HG02938 (cell line): ENCODE measurements around the gene PCNX2.

ENCODE experiments used
- ATAC-seq: cut with Tn5 transposase; IDR thresholded peaks from one replicate; pipeline ENCODE4 v1.9.1; 2021; ENCODE audit warnings: mild to moderate bottlenecking, moderate library complexity; ENCODE audit not compliant: unreplicated experiment

The PCNX2 gene

GRCh38 chr1:233237647-233238046 lies 57.9 kb downstream of the PCNX2 start:
- ATAC-seq = no peak

- ATAC-seq = no peak
Observed at GRCh38 chr1:233233508-233234040, 62.0 kb downstream of the PCNX2 start.

DNA sequence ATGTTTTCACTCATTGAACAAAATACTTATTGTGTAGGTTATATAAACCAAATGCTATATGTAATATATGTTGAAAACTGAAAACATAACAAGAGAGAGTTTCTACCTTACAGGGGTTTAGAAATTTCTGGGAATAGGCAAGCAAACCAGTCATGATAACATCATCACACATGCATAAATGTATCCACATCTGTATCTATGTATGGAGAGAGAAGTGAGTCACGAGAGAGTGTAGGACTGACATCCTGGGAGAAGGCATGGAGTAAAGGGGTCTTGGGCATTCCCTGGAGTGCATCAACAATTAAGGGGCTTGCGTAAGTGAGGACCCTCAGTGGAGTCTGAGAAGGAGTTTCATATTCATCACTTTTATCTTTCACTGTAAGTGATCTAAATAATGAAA lies 65.5 kb downstream of the PCNX2 start:
- ATAC-seq = no peak

DNA sequence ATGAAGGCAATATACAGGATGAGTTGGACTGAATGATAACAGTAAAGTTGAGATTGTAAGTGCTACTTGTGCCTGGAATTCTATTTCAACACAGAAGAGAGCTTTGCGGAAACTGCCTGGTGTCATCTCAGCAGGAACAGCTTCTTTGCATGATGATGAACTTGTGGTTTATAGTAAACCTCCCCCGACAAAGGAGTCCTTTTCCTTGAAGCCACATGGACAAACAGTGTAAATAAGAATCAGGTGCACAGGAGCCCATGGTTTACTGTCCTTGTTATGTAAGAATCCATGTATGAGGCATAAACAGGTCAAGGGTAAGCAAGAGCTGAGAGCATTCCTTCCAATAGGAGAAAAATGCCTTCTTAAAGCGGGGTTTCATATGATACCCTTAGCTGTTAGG lies 66.2 kb downstream of the PCNX2 start:
- ATAC-seq = no peak

GRCh38 chr1:233227930-233228465 lies 67.5 kb downstream of the PCNX2 start:
- ATAC-seq = no peak

GRCh38 chr1:233224311-233224710 lies 71.2 kb downstream of the PCNX2 start:
- no peak for ATAC-seq

DNA sequence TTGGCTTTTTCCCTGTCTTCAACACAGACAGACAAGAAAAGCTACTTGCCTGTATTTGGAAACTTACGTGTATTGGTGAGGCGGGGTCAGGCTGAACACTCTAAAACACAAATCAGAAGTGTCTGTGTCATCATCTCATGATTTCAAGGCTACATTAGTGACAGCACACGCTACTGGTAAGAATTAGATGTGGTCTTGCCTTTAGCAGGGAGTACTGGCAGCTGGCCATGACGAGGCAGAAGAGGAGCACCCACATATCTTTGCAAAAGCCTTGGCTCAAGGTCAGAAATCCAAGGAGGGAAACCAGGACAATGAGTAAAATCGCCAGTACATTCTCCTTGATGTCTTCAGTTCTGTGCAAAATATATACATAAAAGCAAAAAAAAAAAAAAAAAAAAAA lies 77.7 kb downstream of the PCNX2 start:
- ATAC-seq = no peak

- ATAC-seq = no peak
Observed at GRCh38 chr1:233216009-233216408, 79.5 kb downstream of the PCNX2 start.

GRCh38 chr1:233215135-233215760 lies 80.3 kb downstream of the PCNX2 start:
- no peak for ATAC-seq

DNA sequence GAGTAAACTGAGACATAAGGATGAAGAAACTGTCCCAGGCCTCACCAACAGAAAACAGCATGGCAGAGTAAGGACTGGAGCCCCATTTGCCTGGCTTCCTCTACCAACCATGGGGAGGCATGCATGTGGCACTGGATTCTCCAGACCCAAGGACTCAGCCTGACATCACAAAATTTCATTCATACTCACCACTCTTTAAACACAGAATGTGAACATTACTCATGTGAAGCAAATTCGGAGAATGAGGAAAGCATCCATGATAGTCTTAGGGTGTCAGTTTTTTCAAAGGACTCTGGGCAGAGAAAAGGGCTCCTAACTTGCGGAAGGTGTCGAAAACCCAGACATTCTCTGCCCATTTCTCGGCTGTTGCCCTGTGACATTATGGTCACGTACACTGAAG lies 83.9 kb downstream of the PCNX2 start:
- no peak for ATAC-seq

GRCh38 chr1:233211106-233211505 lies 84.4 kb downstream of the PCNX2 start:
- ATAC-seq = no peak

DNA sequence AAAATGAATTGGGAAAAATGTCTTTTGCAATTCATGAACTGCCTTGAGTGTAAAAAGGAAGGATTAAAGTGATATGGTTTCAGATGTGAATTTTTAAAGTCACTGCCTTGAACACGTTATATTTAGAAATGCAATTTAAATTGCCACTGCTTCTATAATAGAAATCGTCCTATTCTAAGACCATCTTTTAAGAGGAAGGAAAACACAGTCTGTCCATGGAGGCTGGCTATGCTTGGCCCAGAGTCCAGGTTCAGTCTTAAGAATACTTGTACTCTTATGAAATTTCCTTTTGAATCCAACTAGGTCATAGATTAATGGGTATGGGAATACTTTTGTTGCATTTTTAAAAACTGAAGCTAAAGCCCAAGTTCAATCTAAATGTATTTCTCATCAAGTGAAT lies 86.0 kb downstream of the PCNX2 start:
- no peak for ATAC-seq

DNA sequence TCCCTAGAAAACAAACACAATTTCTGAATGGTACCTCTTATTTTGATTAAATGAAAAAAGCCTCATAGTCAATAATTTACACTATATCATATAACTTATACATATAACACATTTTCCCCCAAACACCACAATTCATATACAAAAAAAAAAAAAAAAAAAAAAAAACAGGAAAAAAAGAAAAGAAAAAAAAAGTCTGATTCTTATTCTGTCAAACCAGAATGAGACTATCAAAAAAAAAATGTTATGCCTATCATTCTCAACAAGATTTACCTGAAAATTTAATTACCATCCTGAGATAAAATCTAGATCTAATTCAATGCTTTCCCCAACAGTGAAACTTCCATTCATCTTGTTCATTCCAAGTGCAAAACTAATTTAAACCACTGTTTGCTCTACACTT lies 86.8 kb downstream of the PCNX2 start:
- ATAC-seq = no peak

DNA sequence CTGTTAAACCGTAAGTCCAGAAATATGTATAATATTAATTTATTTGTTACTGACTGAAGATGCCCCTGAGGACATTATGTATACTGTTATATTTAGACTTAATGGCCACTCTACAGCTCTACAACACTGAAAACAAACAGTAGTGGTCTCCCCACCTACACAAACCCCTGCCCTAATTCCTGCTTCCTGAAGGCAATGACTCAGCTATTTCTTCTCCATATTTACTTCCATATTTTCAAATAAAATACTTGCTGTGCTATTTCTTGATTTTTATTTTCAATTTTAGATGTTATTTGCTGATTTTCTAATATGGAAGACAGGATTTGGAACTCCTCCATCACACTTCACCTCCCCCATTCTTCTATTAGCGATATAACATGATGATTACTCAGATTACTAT lies 97.6 kb downstream of the PCNX2 start:
- no peak for ATAC-seq

- no peak for ATAC-seq
Observed at GRCh38 chr1:233193741-233194140, 101.8 kb downstream of the PCNX2 start.

- no peak for ATAC-seq
Observed at GRCh38 chr1:233190987-233191386, 104.5 kb downstream of the PCNX2 start.

- ATAC-seq = no peak
Observed at GRCh38 chr1:233189526-233189925, 106.0 kb downstream of the PCNX2 start.

DNA sequence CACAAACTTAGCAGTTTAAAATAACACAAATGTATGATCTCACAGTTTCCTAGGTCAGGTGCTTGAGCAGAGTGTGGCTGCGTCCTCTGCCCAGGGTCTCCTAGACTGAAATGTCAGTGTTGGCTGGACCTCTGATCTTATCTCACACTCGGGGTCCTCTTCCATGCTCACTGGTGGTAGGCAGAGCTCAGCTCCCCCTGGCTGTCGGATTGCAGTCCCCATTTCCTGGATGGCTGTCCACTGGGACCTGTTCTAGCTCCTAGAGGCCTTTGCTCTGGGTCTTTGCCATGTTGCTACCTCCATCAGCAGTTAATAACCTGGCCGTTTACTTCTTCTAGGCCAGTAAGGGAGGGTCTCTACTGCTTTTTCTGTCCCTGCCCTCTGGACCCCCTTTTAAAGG lies 107.5 kb downstream of the PCNX2 start:
- no peak for ATAC-seq

- ATAC-seq = no peak
Observed at GRCh38 chr1:233183226-233184020, 112.1 kb downstream of the PCNX2 start.

DNA sequence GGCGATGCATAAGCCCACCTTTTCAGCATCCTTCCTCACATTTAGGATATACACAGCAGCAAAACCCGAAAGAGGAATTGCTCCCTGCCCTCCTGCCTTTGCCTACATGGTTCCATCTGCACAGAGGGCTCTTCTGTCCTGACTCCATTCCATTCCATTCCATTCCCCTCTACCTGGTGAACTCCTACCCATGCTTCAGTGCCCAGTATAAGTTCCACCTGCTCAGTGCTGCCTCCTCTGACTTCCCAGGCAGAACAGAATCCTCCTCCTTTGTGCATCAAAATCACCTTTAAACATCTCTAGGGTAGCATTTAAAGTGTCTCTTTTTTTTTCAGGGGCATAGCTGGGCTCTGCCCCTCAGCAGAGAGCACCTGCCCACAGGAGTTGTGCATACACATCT lies 112.9 kb downstream of the PCNX2 start:
- no peak for ATAC-seq

- no peak for ATAC-seq
Observed at GRCh38 chr1:233180641-233181364, 114.7 kb downstream of the PCNX2 start.
